Measurements from ENCODE around the gene SLC15A3. TPM values are rescaled to one million over a fixed set of nuclear protein-coding genes. Genes with fewer than 3 reads are reported as not detected.

Gene SLC15A3
- total RNA-seq, 1 donor from 2014 or later = 2.2 TPM

DNA sequence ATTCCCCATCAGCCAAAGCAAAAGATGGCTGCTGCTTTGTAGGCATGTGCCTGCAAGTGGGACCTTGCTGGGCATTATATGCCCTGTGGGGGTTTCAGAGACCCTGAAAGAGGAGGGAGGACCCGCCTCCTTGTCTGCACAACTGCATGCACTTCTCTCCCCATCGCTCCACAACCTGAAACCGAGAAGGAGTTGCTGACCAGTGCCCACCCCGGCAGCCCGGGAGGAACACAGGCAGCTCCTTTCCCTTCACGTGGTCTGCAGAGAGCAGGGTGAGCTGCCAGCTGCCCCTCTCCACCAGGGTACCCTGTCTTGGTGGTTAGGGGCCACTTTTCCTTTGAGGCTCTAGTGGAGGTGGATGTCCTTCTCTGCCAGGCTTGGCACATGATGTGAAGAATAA, 29.1 kb downstream of the SLC15A3 start:
- Mint-ChIP-seq H3K36me3 (ENCODE audit: low read depth) (peaks cover 46% of the 10 kb centered on the region), H3K9me3 (no peaks in the 10 kb centered on the region), H3K4me1 (ENCODE audit: low read depth) (peaks cover 17% of the 10 kb centered on the region), H3K27ac (no peak overlapping the region), H3K27me3 (ENCODE audit: low read depth) (peaks cover 21% of the 10 kb centered on the region), H3K4me3 (ENCODE audit: low read depth) (no peak overlapping the region)
- DNase-seq (ENCODE audit: low spot score) = no peak
- intact Hi-C loops (cut with micrococcal nuclease) = no loop called here

DNA sequence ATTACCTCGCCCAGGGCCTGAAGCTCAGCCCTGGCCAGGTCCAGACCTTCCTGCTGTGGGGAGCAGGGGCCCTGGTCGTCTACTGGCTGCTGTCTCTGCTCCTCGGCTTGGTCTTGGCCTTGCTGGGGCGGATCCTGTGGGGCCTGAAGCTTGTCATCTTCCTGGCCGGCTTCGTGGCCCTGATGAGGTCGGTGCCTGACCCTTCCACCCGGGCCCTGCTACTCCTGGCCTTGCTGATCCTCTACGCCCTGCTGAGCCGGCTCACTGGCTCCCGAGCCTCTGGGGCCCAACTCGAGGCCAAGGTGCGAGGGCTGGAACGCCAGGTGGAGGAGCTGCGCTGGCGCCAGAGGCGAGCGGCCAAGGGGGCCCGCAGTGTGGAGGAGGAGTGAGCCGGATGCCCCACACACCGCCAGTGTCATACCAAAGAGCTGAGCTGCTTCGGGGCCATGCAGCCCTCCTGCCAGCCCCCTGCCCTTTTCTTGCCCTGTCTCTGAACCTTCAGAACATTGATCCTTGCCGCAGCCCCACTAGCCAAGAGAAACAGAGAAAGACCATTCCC, 30.1 kb downstream of the SLC15A3 start:
- H3K4me1 Mint-ChIP-seq (ENCODE audit: low read depth) = peaks cover 22% of the 10 kb centered on the region
- H3K27me3 Mint-ChIP-seq (ENCODE audit: low read depth) = peaks cover 17% of the 10 kb centered on the region
- DNase-seq (ENCODE audit: low spot score) = no peak
- H3K27ac Mint-ChIP-seq = no peak overlapping the region
- no peak overlapping the region for H3K4me3 Mint-ChIP-seq (ENCODE audit: low read depth)
- H3K9me3 Mint-ChIP-seq = no peaks in the 10 kb centered on the region
- H3K36me3 Mint-ChIP-seq (ENCODE audit: low read depth) = peaks cover 55% of the 10 kb centered on the region
- intact Hi-C loops (cut with micrococcal nuclease) = no loop called here

DNA sequence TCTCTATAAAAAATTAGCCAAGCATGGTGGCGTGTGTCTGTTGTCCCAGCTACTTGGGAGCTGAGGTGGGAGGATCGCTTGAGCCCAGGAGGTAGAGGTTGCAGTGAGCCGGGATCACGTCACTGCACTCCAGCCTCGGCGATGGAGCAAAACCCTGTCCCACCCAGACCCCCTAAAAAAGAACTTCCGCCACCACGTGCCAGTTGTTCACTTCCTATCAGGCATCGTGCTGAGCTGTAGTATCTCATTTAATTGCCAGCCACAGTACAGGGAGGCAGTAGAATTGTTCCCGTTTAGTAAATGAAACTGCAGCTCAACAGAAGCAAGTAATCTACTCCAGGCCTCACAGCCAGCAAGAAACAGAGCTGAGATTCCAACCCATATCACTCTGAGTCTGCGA, 30.7 kb downstream of the SLC15A3 start:
- peaks cover 55% of the 10 kb centered on the region for H3K36me3 Mint-ChIP-seq (ENCODE audit: low read depth)
- no peak overlapping the region for H3K27ac Mint-ChIP-seq
- DNase-seq (ENCODE audit: low spot score) = no peak
- no peaks in the 10 kb centered on the region for H3K9me3 Mint-ChIP-seq
- H3K27me3 Mint-ChIP-seq (ENCODE audit: low read depth) = peaks cover 12% of the 10 kb centered on the region
- no peak overlapping the region for H3K4me3 Mint-ChIP-seq (ENCODE audit: low read depth)
- intact Hi-C loops (cut with micrococcal nuclease) = no loop called here
- H3K4me1 Mint-ChIP-seq (ENCODE audit: low read depth) = peaks cover 25% of the 10 kb centered on the region

DNA sequence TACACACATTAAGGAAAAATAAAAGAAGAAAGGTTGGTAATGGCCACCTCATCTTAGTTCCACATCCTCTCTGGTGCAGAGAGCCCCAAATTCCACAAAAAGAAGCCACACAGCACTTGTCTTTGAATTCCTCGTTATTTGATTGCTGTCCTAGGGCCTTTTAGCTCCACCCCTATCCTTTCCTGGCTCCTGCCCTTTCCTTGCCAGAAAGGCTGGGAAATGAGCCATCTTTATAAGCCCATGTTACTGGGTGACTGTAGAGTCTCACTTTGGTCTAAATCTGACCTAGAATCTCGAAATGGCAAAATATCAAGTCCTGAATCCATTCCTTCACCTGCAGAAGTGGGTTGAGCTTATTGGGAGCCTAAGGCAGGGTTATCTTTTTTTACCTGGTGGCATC, 32.0 kb downstream of the SLC15A3 start:
- H3K27ac Mint-ChIP-seq = no peak overlapping the region
- H3K36me3 Mint-ChIP-seq (ENCODE audit: low read depth) = peaks cover 60% of the 10 kb centered on the region
- no peak overlapping the region for H3K4me3 Mint-ChIP-seq (ENCODE audit: low read depth)
- H3K4me1 Mint-ChIP-seq (ENCODE audit: low read depth) = peaks cover 30% of the 10 kb centered on the region
- H3K27me3 Mint-ChIP-seq (ENCODE audit: low read depth) = no peaks in the 10 kb centered on the region
- DNase-seq (ENCODE audit: low spot score) = no peak
- intact Hi-C loops (cut with micrococcal nuclease) = no loop called here
- no peaks in the 10 kb centered on the region for H3K9me3 Mint-ChIP-seq

DNA sequence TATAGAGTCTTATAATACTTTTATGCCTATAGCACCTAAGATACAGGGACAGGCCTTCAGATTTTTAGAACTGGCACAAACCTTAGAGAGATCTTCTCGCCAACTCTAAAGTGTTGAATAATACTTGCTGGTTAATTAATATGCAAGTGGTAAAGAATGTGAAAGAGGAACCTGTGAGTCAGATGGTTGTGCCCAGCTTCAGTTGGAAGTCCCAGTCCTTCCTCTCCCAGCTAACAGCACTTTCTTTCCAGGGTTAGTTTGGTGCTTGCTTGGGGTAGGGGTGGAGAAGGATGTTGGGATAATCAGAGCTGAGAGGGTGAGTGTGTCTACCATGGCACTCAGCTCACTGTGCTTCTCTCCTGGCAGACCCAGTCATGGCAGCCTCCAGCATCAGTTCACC, 32.7 kb downstream of the SLC15A3 start:
- peaks cover 60% of the 10 kb centered on the region for H3K36me3 Mint-ChIP-seq (ENCODE audit: low read depth)
- DNase-seq (ENCODE audit: low spot score) = no peak
- H3K4me3 Mint-ChIP-seq (ENCODE audit: low read depth) = no peak overlapping the region
- intact Hi-C loops (cut with micrococcal nuclease) = no loop called here
- H3K27ac Mint-ChIP-seq = no peak overlapping the region
- H3K4me1 Mint-ChIP-seq (ENCODE audit: low read depth) = peaks cover 32% of the 10 kb centered on the region
- no peaks in the 10 kb centered on the region for H3K9me3 Mint-ChIP-seq
- no peaks in the 10 kb centered on the region for H3K27me3 Mint-ChIP-seq (ENCODE audit: low read depth)

DNA sequence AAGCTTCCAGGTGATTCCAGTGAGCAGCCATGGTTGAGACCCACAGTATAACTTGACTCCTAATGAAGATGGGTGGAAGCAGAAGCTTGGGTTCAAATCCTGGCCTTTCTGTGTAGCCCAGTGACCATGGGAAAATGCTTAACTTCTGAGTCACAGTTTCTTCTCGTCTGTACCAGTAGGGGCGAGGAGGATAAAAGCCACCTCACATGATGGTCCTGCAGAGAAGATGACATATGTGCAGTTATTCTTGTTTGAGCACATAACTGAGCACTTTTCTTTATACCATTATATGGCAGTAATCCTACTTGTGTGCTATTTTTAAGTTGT, 33.1 kb downstream of the SLC15A3 start:
- Mint-ChIP-seq H3K27me3 (ENCODE audit: low read depth) (no peaks in the 10 kb centered on the region), H3K36me3 (ENCODE audit: low read depth) (peaks cover 58% of the 10 kb centered on the region), H3K4me3 (ENCODE audit: low read depth) (no peak overlapping the region), H3K9me3 (no peaks in the 10 kb centered on the region), H3K4me1 (ENCODE audit: low read depth) (peaks cover 32% of the 10 kb centered on the region), H3K27ac (no peak overlapping the region)
- intact Hi-C loops (cut with micrococcal nuclease) = no loop called here
- no peak for DNase-seq (ENCODE audit: low spot score)

DNA sequence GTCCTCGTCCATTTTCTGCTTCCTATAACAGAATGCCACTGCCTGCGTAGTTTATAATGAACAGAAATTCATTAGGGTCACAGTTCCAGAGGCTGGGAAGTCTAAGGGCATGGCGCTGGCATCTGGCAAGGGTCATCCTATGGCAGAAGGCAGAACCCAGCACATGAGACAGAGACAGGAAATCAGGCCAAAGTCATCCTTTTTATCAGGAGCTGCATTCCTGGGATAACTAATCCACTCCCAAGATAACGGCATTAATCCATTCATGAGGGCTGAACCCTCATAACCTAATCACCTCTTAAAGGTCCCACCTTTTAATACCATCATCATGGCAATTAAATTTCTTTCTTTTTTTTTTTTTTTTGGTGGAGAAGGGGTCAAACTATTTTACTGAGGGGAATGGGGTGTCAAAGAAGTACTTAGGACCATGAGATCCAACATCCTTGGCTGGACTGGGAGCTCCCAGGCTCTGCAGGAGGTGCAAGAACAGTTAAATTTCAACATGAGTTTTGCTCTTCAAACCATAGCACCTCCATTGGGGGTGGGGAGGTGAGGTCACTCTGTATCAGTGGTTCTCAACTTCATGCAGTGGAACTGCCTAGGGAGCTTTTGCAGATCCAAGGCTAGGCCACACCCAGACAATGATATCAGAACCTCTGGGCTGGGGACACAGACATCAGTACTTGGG, 33.6 kb downstream of the SLC15A3 start:
- intact Hi-C loops (cut with micrococcal nuclease) = no loop called here
- Mint-ChIP-seq H3K9me3 (no peaks in the 10 kb centered on the region), H3K4me1 (ENCODE audit: low read depth) (peaks cover 35% of the 10 kb centered on the region), H3K27me3 (ENCODE audit: low read depth) (no peaks in the 10 kb centered on the region), H3K36me3 (ENCODE audit: low read depth) (peaks cover 53% of the 10 kb centered on the region), H3K27ac (no peak overlapping the region), H3K4me3 (ENCODE audit: low read depth) (no peak overlapping the region)
- DNase-seq (ENCODE audit: low spot score) = no peak

DNA sequence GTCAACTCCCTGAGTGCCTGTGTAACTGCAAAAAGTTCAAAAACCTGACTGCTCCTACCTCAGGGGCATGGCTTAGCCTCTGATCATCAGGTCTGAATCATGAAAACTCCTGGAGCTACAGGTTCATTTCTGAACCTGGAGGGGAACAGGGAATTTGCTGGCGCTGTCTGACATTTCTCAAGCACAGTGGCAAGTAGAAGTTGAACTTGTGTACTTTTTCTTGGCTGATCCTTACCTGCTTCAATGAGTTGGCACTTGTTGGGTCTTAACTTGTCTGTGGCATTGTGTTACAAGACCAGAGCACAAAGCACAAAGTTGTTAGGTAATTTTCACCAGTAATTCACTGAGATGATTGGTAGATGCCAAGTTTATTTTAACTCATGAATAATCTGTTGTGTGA, 34.7 kb downstream of the SLC15A3 start:
- intact Hi-C loops (cut with micrococcal nuclease) = no loop called here
- Mint-ChIP-seq H3K27ac (no peak overlapping the region), H3K4me3 (ENCODE audit: low read depth) (peak overlapping the region; percentile 59), H3K27me3 (ENCODE audit: low read depth) (no peaks in the 10 kb centered on the region), H3K4me1 (ENCODE audit: low read depth) (peaks cover 42% of the 10 kb centered on the region), H3K36me3 (ENCODE audit: low read depth) (peaks cover 42% of the 10 kb centered on the region), H3K9me3 (no peaks in the 10 kb centered on the region)
- DNase-seq (ENCODE audit: low spot score) = no peak

DNA sequence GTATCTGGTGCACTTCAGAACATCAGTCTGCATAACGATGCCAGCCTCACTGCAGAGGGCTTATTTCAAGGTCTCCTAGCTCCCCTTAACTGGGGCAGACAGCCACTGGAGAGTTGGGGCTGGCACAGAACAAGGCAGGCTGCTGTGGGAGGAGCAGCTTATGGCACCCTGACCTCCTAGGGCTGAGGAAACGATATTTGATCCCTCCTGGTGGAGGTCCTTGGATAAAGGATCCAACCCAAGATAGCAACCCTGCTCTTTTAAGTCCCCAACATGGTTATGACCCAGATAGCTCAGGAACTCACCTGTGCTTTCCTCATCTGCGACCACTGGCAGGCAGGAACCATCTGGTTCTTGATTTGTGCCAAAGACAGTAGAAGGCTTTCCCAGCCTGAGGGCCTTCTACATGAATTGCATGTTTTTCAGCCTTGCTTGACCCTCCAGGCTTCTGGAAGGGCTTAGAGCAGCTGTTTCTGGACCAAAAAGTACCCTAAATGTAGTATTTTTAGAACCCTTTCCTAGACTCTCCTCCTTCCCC, 35.2 kb downstream of the SLC15A3 start:
- no peak for DNase-seq (ENCODE audit: low spot score)
- H3K27ac Mint-ChIP-seq = no peak overlapping the region
- H3K4me3 Mint-ChIP-seq (ENCODE audit: low read depth) = peak overlapping the region; percentile 59
- intact Hi-C loops (cut with micrococcal nuclease) = no loop called here
- H3K4me1 Mint-ChIP-seq (ENCODE audit: low read depth) = peaks cover 47% of the 10 kb centered on the region
- H3K9me3 Mint-ChIP-seq = no peaks in the 10 kb centered on the region
- H3K36me3 Mint-ChIP-seq (ENCODE audit: low read depth) = peaks cover 38% of the 10 kb centered on the region
- H3K27me3 Mint-ChIP-seq (ENCODE audit: low read depth) = no peaks in the 10 kb centered on the region

DNA sequence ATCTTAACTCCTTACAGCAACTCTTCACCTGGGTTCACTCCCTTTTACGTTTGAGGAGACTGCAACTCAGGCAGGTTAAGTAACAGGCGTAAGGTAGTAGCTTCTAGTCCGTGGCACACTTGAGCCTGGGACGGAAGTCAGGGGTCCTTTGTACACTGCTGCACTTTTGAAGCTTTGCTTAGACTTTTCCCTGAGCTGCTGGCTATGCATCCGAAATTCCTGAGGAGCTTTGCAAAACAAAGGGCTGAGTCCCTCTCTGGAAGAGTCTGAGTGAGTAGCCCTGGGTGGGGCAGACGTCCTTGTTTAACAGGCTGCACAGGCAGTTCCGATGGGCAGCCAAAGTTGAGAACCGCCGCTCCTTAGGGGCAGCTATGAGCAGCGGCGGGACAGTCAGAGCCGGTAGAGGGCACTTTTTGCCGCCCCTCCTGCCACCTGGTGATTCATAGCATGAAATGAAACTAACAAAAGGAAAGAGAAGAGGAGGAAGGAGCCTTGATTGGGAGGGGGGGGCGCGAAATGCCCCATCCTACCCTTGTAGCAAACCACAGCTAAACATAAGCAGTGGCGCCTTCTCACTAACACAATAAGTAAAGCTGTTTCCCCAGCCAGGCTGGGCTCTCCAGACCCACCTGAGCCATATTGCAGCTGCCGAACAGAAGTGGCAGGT, 36.6 kb downstream of the SLC15A3 start:
- Mint-ChIP-seq H3K36me3 (ENCODE audit: low read depth) (peaks cover 24% of the 10 kb centered on the region), H3K27me3 (ENCODE audit: low read depth) (peaks cover 2% of the 10 kb centered on the region), H3K27ac (peak overlapping the region; percentile 54), H3K4me3 (ENCODE audit: low read depth) (peak overlapping the region; percentile 89), H3K9me3 (no peaks in the 10 kb centered on the region), H3K4me1 (ENCODE audit: low read depth) (peaks cover 56% of the 10 kb centered on the region)
- intact Hi-C loops (cut with micrococcal nuclease) = loop anchor here (1.0 to 2.0 kb wide), 5 partner anchors 9 to 272 kb away; partner anchors contain the start of gene PRPF19
- DNase-seq (ENCODE audit: low spot score) = peak; percentile 78

DNA sequence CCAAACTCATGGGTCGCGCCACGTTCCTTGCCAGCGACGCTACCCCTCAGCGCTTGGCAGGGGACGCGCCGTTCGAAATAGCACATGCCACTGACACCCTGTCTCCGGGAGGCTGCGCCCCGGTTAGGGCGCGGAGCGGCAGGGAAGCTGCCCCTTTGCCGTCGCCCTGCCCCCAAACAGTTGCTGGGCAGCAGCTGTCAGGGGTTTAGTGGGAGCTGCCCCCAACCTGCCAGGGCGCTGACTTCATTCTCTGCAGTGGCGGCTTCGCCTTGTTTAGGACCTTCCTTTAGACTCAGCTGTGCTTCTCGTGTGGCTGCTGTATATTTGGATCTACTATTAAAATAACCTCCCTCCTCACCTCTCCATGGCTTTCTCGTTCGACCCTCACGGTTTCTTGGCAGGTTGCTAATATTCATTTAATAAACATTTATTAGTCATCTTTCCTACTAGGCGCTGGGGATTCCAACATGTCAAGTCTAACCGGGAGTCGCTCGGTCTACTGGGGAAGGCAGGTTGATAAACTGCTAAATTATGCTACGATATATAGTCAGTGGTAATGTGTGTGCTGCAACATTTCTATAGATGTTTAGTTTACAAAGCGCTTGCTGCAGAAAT, 37.2 kb downstream of the SLC15A3 start:
- DNase-seq (ENCODE audit: low spot score) = no peak
- H3K4me1 Mint-ChIP-seq (ENCODE audit: low read depth) = peaks cover 58% of the 10 kb centered on the region

DNA sequence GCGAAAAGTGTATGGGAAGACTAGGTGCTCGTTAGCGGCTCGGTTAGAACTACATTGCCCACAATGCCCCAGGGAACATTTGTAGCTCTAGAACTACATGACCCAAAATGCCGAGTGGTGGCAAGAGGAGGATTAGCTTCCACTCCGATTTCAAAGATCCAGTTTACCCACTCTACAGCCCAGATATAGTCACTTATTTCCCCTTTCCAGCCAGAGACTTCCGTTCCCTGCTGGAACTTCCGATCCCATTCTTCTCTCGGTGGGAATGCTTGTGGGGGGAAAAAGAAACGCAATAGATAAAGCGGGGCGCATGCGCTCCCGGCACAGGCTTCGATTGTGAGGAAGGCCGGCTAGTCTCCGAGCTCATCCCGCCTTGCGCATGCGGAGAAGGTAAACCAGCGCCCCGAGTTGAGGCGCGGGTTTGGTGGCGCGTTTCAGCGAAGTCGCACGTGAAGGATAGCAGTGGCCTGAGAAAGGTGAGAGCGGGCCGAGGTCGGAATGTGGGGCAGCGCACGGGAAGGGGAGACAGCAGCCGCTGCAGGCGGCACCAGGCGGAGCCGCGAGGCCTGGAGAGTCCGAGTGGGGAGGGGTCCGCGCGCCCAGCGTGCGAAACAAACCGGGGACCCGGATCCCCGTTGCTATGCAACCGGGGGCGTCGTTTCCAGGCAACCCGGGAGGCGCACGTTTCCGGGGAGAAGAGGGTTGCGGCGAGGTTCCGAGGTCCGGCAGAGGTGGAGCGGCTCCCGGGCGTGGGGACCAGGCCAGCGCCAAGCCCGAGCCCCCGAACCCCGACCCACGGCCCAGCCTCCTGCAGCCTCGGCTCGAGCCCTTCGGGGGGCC, 38.0 kb downstream of the SLC15A3 start, which contains the start of gene TMEM109:
Gene TMEM109, plus strand, starts transcription at position 366 of the 840 bp plus-strand sequence. CDS start 5,536 bp downstream, outside the sequence.
- peak; percentile 85 for DNase-seq (ENCODE audit: low spot score)
- peak within 1 kb of the TSS; percentile 99 for H3K27ac Mint-ChIP-seq
- H3K4me1 Mint-ChIP-seq (ENCODE audit: low read depth) = peaks cover 56% of the 10 kb centered on the region
- H3K4me3 Mint-ChIP-seq (ENCODE audit: low read depth) = peak within 1 kb of the TSS; percentile 99
- intact Hi-C loops (cut with micrococcal nuclease) = loop anchor here (2.0 to 5.0 kb wide), 3 partner anchors 65 to 198 kb away; no protein-coding TSS in a partner anchor
- no peaks in the 10 kb centered on the region for H3K9me3 Mint-ChIP-seq
- H3K36me3 Mint-ChIP-seq (ENCODE audit: low read depth) = peaks cover 14% of the 10 kb centered on the region
- peaks cover 4% of the 10 kb centered on the region for H3K27me3 Mint-ChIP-seq (ENCODE audit: low read depth)

More for the DNA sequence above, 37.2 kb downstream of the SLC15A3 start:
- Mint-ChIP-seq H3K27ac (peak overlapping the region; percentile 54), H3K27me3 (ENCODE audit: low read depth) (peaks cover 2% of the 10 kb centered on the region), H3K4me3 (ENCODE audit: low read depth) (peak overlapping the region; percentile 89), H3K9me3 (no peaks in the 10 kb centered on the region), H3K36me3 (ENCODE audit: low read depth) (peaks cover 19% of the 10 kb centered on the region)
- intact Hi-C loops (cut with micrococcal nuclease) = loop anchor here (1.0 to 5.0 kb wide), 6 partner anchors 8 to 273 kb away; partner anchors contain the start of gene PRPF19

Measured in activated T-helper 2 cell treated with anti-CD3 and anti-CD28 coated beads, Interferon-gamma antibody, Interleukin-2, Interleukin-4, amounts not matched to agents 10 μg/mL and 5 μg/mL and 100 μg/mL, durations not matched to agents 14 hours and 24 hours and 36 hours (primary cell).